Endothelial cell of umbilical vein (primary cell): ENCODE measurements around the gene SOX5. TPM values are rescaled to one million over a fixed set of nuclear protein-coding genes. Genes with fewer than 3 reads are reported as not detected.

ENCODE experiments used
- BruUV-seq: library from RNA; stranded (reverse); fragments of 400-500 nt; replicated peaks from 2 replicates; lab custom pipeline; 2021; lab: Mats Ljungman, UMichigan
- CTCF ChIA-PET: fragments of 300-600, 350-600 bp; sonication (Branson Sonifier 250); formaldehyde crosslinking; loops from one replicate; lab custom pipeline; 2021; ENCODE audit warnings: antibody characterized with exemption, inconsistent platforms; lab: Charles Lee
- POLR2A ChIA-PET: fragments of 300-600, 350-600 bp; sonication (Branson Sonifier 250); formaldehyde crosslinking; loops from one replicate; lab custom pipeline; 2021; ENCODE audit warnings: antibody characterized with exemption, inconsistent platforms; lab: Charles Lee
- DNase-seq: peaks from one replicate; pipeline ENCODE4 v3.0.0-alpha.2; 2011; ENCODE audit warnings: low read depth, low spot score
- FAIRE-seq: peaks from 2 replicates; lab custom pipeline; 2011; peaks lifted over from hg19 to GRCh38; lab: Jason Lieb, UNC
- H2AFZ ChIP-seq: 2 replicates; pipeline ENCODE4 v1.6.0; 2012; ENCODE audit warnings: low read depth, low read length, control low read depth, inconsistent platforms
- H3K27ac ChIP-seq: 2 replicates; pipeline ENCODE4 v1.5.1; 2011; ENCODE audit warnings: low read depth, mild to moderate bottlenecking, control low read depth, low read length, moderate library complexity; ENCODE audit not compliant: insufficient read depth
- H3K27me3 ChIP-seq, 2 experiments: 2 replicates each; pipeline versions ENCODE4 v1.6.0 to v1.6.1; 2011; ENCODE audit warnings: low read length in 2 of 2, mixed read lengths in 1 of 2; ENCODE audit not compliant: control insufficient read depth in 2 of 2, insufficient read depth in 2 of 2
- H3K36me3 ChIP-seq, 2 experiments: 2 replicates in 1 of 2; 3 replicates in 1 of 2; pipeline ENCODE4 v1.5.1; 2011; ENCODE audit warnings: low read length in 2 of 2, mild to moderate bottlenecking in 1 of 2, moderate library complexity in 1 of 2; ENCODE audit not compliant: control insufficient read depth in 2 of 2, insufficient read depth in 2 of 2; ENCODE audit errors: extremely low read depth in 1 of 2
- H3K4me1 ChIP-seq: 3 replicates; pipeline ENCODE4 v1.5.1; 2011; ENCODE audit warnings: mild to moderate bottlenecking, low read length; ENCODE audit not compliant: control insufficient read depth, insufficient read depth; ENCODE audit errors: extremely low read depth
- H3K4me2 ChIP-seq: 2 replicates; pipeline ENCODE4 v1.6.1; 2011; ENCODE audit warnings: low read length, control low read depth, mixed read lengths; ENCODE audit not compliant: insufficient read depth
- H3K4me3 ChIP-seq, 3 experiments: fragments of 200-600 bp in 1 of 3; sonication (generic), shearing (Covaris generic) in 1 of 3; replicated peaks in 1 of 3; 2 replicates each; pipeline ENCODE4 v1.5.1; 2011 to 2016; ENCODE audit warnings: control low read depth in 3 of 3, low read length in 3 of 3, mild to moderate bottlenecking in 2 of 3, inconsistent platforms in 1 of 3, low read depth in 1 of 3, moderate library complexity in 1 of 3; ENCODE audit not compliant: insufficient read depth in 1 of 3
- H3K79me2 ChIP-seq: 2 replicates; pipeline ENCODE4 v1.6.0; 2012; ENCODE audit warnings: low read length, inconsistent platforms; ENCODE audit not compliant: control insufficient read depth, insufficient read depth
- H3K9ac ChIP-seq: replicated peaks from 2 replicates; pipeline ENCODE3; 2011; ENCODE audit warnings: low read length, control low read depth; ENCODE audit not compliant: insufficient read depth; ENCODE audit errors: extremely low read depth
- H3K9me1 ChIP-seq: replicated peaks from 3 replicates; pipeline ENCODE4 v1.6.0; 2011; ENCODE audit warnings: mild to moderate bottlenecking, low read length; ENCODE audit not compliant: control insufficient read depth, insufficient read depth; ENCODE audit errors: extremely low read depth
- H3K9me3 ChIP-seq: replicated peaks from 2 replicates; pipeline ENCODE4 v1.5.1; 2012; ENCODE audit warnings: low read length, inconsistent platforms; ENCODE audit not compliant: control insufficient read depth, insufficient read depth
- H4K20me1 ChIP-seq: replicated peaks from 2 replicates; pipeline ENCODE3; 2011; ENCODE audit warnings: mild to moderate bottlenecking, low read length; ENCODE audit not compliant: control insufficient read depth, insufficient read depth; ENCODE audit errors: extremely low read depth
- EZH2 ChIP-seq: IDR thresholded peaks from 2 replicates; pipeline ENCODE4 v1.6.1; 2012; ENCODE audit warnings: borderline replicate concordance, low read depth, mild to moderate bottlenecking, moderate library complexity, low read length, inconsistent platforms; ENCODE audit not compliant: severe bottlenecking
- FOS ChIP-seq: IDR thresholded peaks from 2 replicates; pipeline ENCODE4 v1.6.1; 2011; ENCODE audit warnings: mild to moderate bottlenecking, low read length, moderate library complexity, borderline replicate concordance; ENCODE audit not compliant: insufficient read depth
- GATA2 ChIP-seq: IDR thresholded peaks from 2 replicates; pipeline ENCODE4 v1.7.0; 2011; ENCODE audit warnings: low read depth, mild to moderate bottlenecking, moderate library complexity, mixed read lengths, low read length; ENCODE audit not compliant: insufficient read length, insufficient read depth
- JUN ChIP-seq: IDR thresholded peaks from 2 replicates; pipeline ENCODE4 v1.6.1; 2011; ENCODE audit warnings: borderline replicate concordance, low read depth; ENCODE audit not compliant: insufficient read length, insufficient read depth
- MYC ChIP-seq: IDR thresholded peaks from one replicate; pipeline ENCODE4 v1.6.1; 2011; ENCODE audit warnings: mild to moderate bottlenecking, low read depth, low read length
- POLR2A ChIP-seq: IDR thresholded peaks from 2 replicates; pipeline ENCODE4 v1.6.1; 2012; ENCODE audit warnings: low read depth, mild to moderate bottlenecking, control low read depth, low read length
- POLR2AphosphoS5 ChIP-seq: IDR thresholded peaks from 2 replicates; pipeline ENCODE4 v1.6.1; 2012; ENCODE audit warnings: low read depth, mild to moderate bottlenecking, control low read depth, low read length, moderate library complexity; ENCODE audit not compliant: insufficient read depth
- dilution Hi-C: fragments of 300-500 bp; cut with MboI; formaldehyde crosslinking; loops from one replicate; pipeline ENCODE4 v1.15.0; 2019; ENCODE audit warnings: low sequenced_read_pairs; ENCODE audit not compliant: extremely low pct_ligation_motif_present
- intact Hi-C: fragments of 100-400 bp; cut with micrococcal nuclease; formaldehyde crosslinking; loops from one replicate; pipeline ENCODE4 v1.10.0; 2022
- polyA plus RNA-seq, 4 experiments: library from polyadenylated mRNA; depleted of rRNA in 3 of 4; stranded (reverse) in 3 of 4; unstranded in 1 of 4; fragments of >200 nt; gene quantifications; 2 replicates each; pipeline versions ENCODE4 v1.2.1 to v1.2.3, GENCODE V29; 2011 to 2012; ENCODE audit warnings: missing spikeins in 1 of 4
- total RNA-seq: library from RNA; stranded (reverse); gene quantifications from 2 replicates; pipeline ENCODE4 v1.2.3, GENCODE V29; 2021
- TF ChIP-seq, protein P1 (sequence below), 2 donors: IDR thresholded peaks; 1 replicate in 1 of 2; 2 replicates in 1 of 2; pipeline ENCODE4 v1.5.1; 2011; ENCODE audit warnings: low read length in 2 of 2, mild to moderate bottlenecking in 2 of 2, moderate library complexity in 2 of 2, control low read depth in 1 of 2, inconsistent platforms in 1 of 2, low read depth in 1 of 2; ENCODE audit not compliant: insufficient read depth in 1 of 2; ENCODE audit errors: extremely low read depth in 1 of 2
- TF ChIP-seq, protein P2 (sequence below): IDR thresholded peaks from 2 replicates; pipeline ENCODE4 v1.6.1; 2011; ENCODE audit not compliant: insufficient read depth, insufficient read length

SOX5 gene
- total and polyA plus RNA-seq, 2 donors (not counting 3 experiments of a cell fraction or from before 2014, with no cell fraction given), result 0.63 to 3.5 TPM

DNA sequence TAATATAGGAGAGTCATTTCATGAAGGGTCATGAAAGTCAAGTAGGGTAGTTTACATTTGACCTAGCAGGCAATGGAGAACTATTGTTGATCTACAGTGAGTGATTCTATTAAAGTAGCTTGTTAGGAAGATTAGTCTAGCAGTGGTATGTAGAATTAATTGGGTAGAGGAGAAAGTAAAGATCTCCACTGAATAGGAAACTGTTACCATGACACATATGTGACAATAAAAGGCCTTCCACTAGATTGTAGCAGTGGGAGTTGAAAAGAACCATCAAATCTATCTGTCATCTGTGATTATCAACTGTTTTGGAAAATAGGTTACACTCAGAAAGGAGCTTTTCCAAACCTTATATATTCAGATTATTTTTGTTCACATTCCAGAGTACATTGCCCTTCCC is 92.3 kb downstream of the SOX5 start:
- H3K27me3 ChIP-seq, result no peaks in the 10 kb centered on the region
- DNase-seq (no peak), FAIRE-seq (no peak)
- no peak overlapping the region for H2AFZ ChIP-seq
- H3K27ac ChIP-seq, result no peak overlapping the region
- no peak for TF ChIP-seq FOS
- TF ChIP-seq, protein P1, sequence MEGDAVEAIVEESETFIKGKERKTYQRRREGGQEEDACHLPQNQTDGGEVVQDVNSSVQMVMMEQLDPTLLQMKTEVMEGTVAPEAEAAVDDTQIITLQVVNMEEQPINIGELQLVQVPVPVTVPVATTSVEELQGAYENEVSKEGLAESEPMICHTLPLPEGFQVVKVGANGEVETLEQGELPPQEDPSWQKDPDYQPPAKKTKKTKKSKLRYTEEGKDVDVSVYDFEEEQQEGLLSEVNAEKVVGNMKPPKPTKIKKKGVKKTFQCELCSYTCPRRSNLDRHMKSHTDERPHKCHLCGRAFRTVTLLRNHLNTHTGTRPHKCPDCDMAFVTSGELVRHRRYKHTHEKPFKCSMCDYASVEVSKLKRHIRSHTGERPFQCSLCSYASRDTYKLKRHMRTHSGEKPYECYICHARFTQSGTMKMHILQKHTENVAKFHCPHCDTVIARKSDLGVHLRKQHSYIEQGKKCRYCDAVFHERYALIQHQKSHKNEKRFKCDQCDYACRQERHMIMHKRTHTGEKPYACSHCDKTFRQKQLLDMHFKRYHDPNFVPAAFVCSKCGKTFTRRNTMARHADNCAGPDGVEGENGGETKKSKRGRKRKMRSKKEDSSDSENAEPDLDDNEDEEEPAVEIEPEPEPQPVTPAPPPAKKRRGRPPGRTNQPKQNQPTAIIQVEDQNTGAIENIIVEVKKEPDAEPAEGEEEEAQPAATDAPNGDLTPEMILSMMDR (IDR thresholded peaks at IDR 0.05; ENCODE audit: extremely low read depth in 1 of 2, insufficient read depth in 1 of 2, low read depth in 1 of 2, low read length in 2 of 2), result no peak
- TF ChIP-seq EZH2, result no peak
- TF ChIP-seq, protein P2, sequence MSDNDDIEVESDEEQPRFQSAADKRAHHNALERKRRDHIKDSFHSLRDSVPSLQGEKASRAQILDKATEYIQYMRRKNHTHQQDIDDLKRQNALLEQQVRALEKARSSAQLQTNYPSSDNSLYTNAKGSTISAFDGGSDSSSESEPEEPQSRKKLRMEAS, result no peak
- TF ChIP-seq JUN, result no peak
- TF ChIP-seq POLR2AphosphoS5, result no peak
- TF ChIP-seq GATA2, result no peak
- no peak for TF ChIP-seq MYC
- TF ChIP-seq POLR2A, result no peak
- no TSS peak for BruUV-seq
- H3K36me3 ChIP-seq, result no peaks in the 10 kb centered on the region
- ChIA-PET CTCF (interaction anchor here (1.2 kb wide), 1 partner anchor 11 kb away, joined by 3 read pairs; no protein-coding TSS in a partner anchor), POLR2A (no interaction called here)
- H4K20me1 ChIP-seq, result no peaks in the 10 kb centered on the region
- dilution Hi-C loops, result no loop called here
- H3K4me3 ChIP-seq, result no peak overlapping the region
- no peak overlapping the region for H3K4me2 ChIP-seq
- intact Hi-C loops, result no loop called here
- no peaks in the 10 kb centered on the region for H3K4me1 ChIP-seq
- H3K9ac ChIP-seq, result no peak overlapping the region
- no peaks in the 10 kb centered on the region for H3K79me2 ChIP-seq
- H3K9me1 ChIP-seq, result no peaks in the 10 kb centered on the region
- no peaks in the 10 kb centered on the region for H3K9me3 ChIP-seq
